Fibroblast of skin of abdomen (primary cell): ENCODE results near the gene TNFSF12.
A peak's percentile ranks its signal among the peaks of the same experiment; 100 is the strongest.
"Not testable (repeated sequence)": the region's sequence is repeated elsewhere in the genome, so short reads cannot be mapped to it uniquely, and the experiment has no call there.

ENCODE experiments used
- DNase-seq: peaks from one replicate; pipeline ENCODE4 v3.0.0-alpha.2; 2013

Gene TNFSF12

GRCh38 chr17:7588553-7589203, 39.8 kb downstream of the TNFSF12 start:
- DNase-seq: no peak

- DNase-seq: peak; percentile 84
These were observed 40.5 kb downstream of the TNFSF12 start for GRCh38 chr17:7589204-7589868.

GRCh38 chr17:7589891-7590691, 41.2 kb downstream of the TNFSF12 start, which contains the start of gene SOX15:
Gene SOX15, minus strand, starts transcription at chr17:7590094. Its CDS starts 418 bp downstream, at chr17:7589676.
- DNase-seq: no peak

- peak; percentile 59 for DNase-seq
These were observed 41.9 kb downstream of the TNFSF12 start for GRCh38 chr17:7590743-7591142.

GRCh38 chr17:7591596-7591995, 42.7 kb downstream of the TNFSF12 start:
- no peak for DNase-seq

- no peak for DNase-seq
These were observed 43.7 kb downstream of the TNFSF12 start for GRCh38 chr17:7592422-7593021.

- no peak for DNase-seq
These were observed 44.4 kb downstream of the TNFSF12 start for GRCh38 chr17:7593296-7593695.

GRCh38 chr17:7597561-7597960, 48.7 kb downstream of the TNFSF12 start:
- DNase-seq: not testable (repeated sequence)

- no peak for DNase-seq
These were observed 57.4 kb downstream of the TNFSF12 start for GRCh38 chr17:7606280-7606679.
